ENCODE measurements around the gene HOATZ.

HOATZ gene

GRCh38 chr11:111514216-111515031 is at the start of gene HOATZ:
TSS of gene HOATZ (plus strand) at chr11:111514778. CDS start at chr11:111514785, 7 bp downstream.
- no peak for DNase-seq

- no peak for DNase-seq
Observed at GRCh38 chr11:111465400-111465799, 49.2 kb upstream of the HOATZ start.

- DNase-seq: no peak
Observed at GRCh38 chr11:111466615-111467014, 48.0 kb upstream of the HOATZ start.

GRCh38 chr11:111469200-111469599 is 45.4 kb upstream of the HOATZ start:
- DNase-seq: no peak

- DNase-seq: no peak
Observed at GRCh38 chr11:111472228-111472627, 42.4 kb upstream of the HOATZ start.

GRCh38 chr11:111474432-111474831 is 40.1 kb upstream of the HOATZ start:
- no peak for DNase-seq

- DNase-seq: no peak
Observed at GRCh38 chr11:111476366-111476765, 38.2 kb upstream of the HOATZ start.

- no peak for DNase-seq
Observed at GRCh38 chr11:111476956-111477355, 37.6 kb upstream of the HOATZ start.

GRCh38 chr11:111477898-111478297 is 36.7 kb upstream of the HOATZ start:
- no peak for DNase-seq

- no peak for DNase-seq
Observed at GRCh38 chr11:111479666-111480065, 34.9 kb upstream of the HOATZ start.

- DNase-seq: no peak
Observed at GRCh38 chr11:111483431-111483830, 31.1 kb upstream of the HOATZ start.

- no peak for DNase-seq
Observed at GRCh38 chr11:111490496-111490895, 24.1 kb upstream of the HOATZ start.

GRCh38 chr11:111494040-111494439 is 20.5 kb upstream of the HOATZ start:
- DNase-seq: no peak

GRCh38 chr11:111499483-111499882 is 15.1 kb upstream of the HOATZ start:
- DNase-seq: no peak

- no peak for DNase-seq
Observed at GRCh38 chr11:111500481-111500880, 14.1 kb upstream of the HOATZ start.

- no peak for DNase-seq
Observed at GRCh38 chr11:111502611-111503010, 12.0 kb upstream of the HOATZ start.

- DNase-seq: no peak
Observed at GRCh38 chr11:111510311-111510710, 4.3 kb upstream of the HOATZ start.

GRCh38 chr11:111512296-111513239 is 2.0 kb upstream of the HOATZ start, which contains the start of gene BTG4:
TSS of gene BTG4 (minus strand) at chr11:111512386. CDS start at chr11:111498776, 13,610 bp downstream.
- DNase-seq: peak; percentile 24

- DNase-seq: no peak
Observed at GRCh38 chr11:111513240-111513605, 1.4 kb upstream of the HOATZ start.

- DNase-seq: no peak
Observed at GRCh38 chr11:111515591-111515990, 1.0 kb downstream of the HOATZ start.

- DNase-seq: no peak
Observed at GRCh38 chr11:111518668-111519067, 4.1 kb downstream of the HOATZ start.

- no peak for DNase-seq
Observed at GRCh38 chr11:111520560-111520959, 6.0 kb downstream of the HOATZ start.

- DNase-seq: no peak
Observed at GRCh38 chr11:111521135-111521534, 6.6 kb downstream of the HOATZ start.

- DNase-seq: no peak
Observed at GRCh38 chr11:111522426-111522825, 7.8 kb downstream of the HOATZ start.

Data from stimulated activated CD4-positive, alpha-beta T cell treated with anti-CD3 and anti-CD28 coated beads, Interleukin-12 subunit alpha, Interleukin-12 subunit beta, amount 100 ng/mL, for 4 hours (primary cell).